Inflammatory macrophage treated with lipopolysaccharide for 4 hours (primary cell): Measurements from ENCODE around the gene ERLEC1.
"Not testable (repeated sequence)": the region's sequence is repeated elsewhere in the genome, so short reads cannot be mapped to it uniquely, and the experiment has no call there.

ENCODE experiments used
- DNase-seq: peaks from one replicate; pipeline ENCODE4 v3.0.0-alpha.2; 2020

ERLEC1 gene

GRCh38 chr2:53841651-53842050 is 54.8 kb downstream of the ERLEC1 start:
- not testable (repeated sequence) for DNase-seq

- no peak for DNase-seq
Observed at GRCh38 chr2:53842891-53843290, 56.0 kb downstream of the ERLEC1 start.

GRCh38 chr2:53843595-53843994 is 56.8 kb downstream of the ERLEC1 start:
- no peak for DNase-seq

- no peak for DNase-seq
Observed at GRCh38 chr2:53848062-53848461, 61.2 kb downstream of the ERLEC1 start.

GRCh38 chr2:53851052-53851757 is 64.4 kb downstream of the ERLEC1 start:
- not testable (repeated sequence) for DNase-seq

- no peak for DNase-seq
Observed at GRCh38 chr2:53852532-53852931, 65.7 kb downstream of the ERLEC1 start.

GRCh38 chr2:53854678-53855077 is 67.8 kb downstream of the ERLEC1 start:
- no peak for DNase-seq

- DNase-seq = no peak
Observed at GRCh38 chr2:53856272-53856671, 69.4 kb downstream of the ERLEC1 start.

- DNase-seq = no peak
Observed at GRCh38 chr2:53859206-53860181, 72.7 kb downstream of the ERLEC1 start, which contains the start of gene GPR75. Gene GPR75 (minus strand): TSS chr2:53859967. CDS start chr2:53854756, 5,211 bp downstream.

- no peak for DNase-seq
Observed at GRCh38 chr2:53861824-53862223, 75.0 kb downstream of the ERLEC1 start.

- DNase-seq = no peak
Observed at GRCh38 chr2:53863538-53864227, 76.8 kb downstream of the ERLEC1 start.

- DNase-seq = no peak
Observed at GRCh38 chr2:53865264-53865663, 78.4 kb downstream of the ERLEC1 start.

- no peak for DNase-seq
Observed at GRCh38 chr2:53865962-53866361, 79.1 kb downstream of the ERLEC1 start.

- DNase-seq = no peak
Observed at GRCh38 chr2:53867169-53867568, 80.3 kb downstream of the ERLEC1 start.

- DNase-seq = no peak
Observed at GRCh38 chr2:53867773-53868172, 80.9 kb downstream of the ERLEC1 start.
